Measurements from ENCODE around the gene IGF2BP1.
"Not testable (repeated sequence)": the region's sequence is repeated elsewhere in the genome, so short reads cannot be mapped to it uniquely, and the experiment has no call there.

IGF2BP1 gene

DNA sequence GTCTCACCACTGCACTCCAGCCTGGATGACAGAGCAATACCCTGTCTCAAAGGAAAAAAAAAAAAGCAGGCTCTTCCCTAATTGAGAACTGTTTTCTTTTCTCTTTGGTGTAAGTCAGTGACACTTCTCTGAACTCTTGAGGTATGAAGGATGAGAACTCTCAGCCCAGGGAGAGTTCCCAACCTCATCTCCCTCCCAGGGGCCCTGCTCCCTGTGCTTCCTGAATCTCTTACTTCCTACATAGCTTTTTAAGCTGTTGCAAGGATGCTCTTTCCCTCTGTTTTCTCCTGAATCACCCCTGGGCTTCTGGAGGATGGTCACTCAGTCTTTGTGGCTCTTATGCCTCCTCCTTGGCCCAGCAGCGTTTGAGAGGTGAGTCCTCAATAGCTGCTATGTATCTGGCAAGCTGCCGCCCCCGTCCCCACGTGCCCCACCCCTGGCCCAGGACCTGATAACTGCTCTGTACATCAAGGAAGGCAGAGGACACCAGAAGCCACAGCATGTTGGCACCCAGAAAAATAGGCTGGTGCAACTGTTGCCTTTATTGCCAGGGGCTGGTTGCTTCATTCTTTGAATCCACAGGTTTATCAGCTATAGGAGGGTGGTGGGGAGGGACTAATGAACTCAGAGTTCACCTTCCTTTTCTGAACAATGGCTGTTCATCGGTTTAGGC lies 24.0 kb downstream of the IGF2BP1 start:
- no peak for DNase-seq (ENCODE audit: low read depth)
- H3K4me3 ChIP-seq (ENCODE audit: low read depth, low read length) = no peak overlapping the region
- no peak for TF ChIP-seq POLR2A (IDR thresholded peaks at IDR 0.05; ENCODE audit: extremely low read depth, insufficient read length)
- TF ChIP-seq, protein P1, sequence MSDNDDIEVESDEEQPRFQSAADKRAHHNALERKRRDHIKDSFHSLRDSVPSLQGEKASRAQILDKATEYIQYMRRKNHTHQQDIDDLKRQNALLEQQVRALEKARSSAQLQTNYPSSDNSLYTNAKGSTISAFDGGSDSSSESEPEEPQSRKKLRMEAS (IDR thresholded peaks at IDR 0.05; ENCODE audit: low read depth, low read length) = no peak
- TF ChIP-seq CTCF (IDR thresholded peaks at IDR 0.05; ENCODE audit: low read depth, low read length) = no peak
- no peak for TF ChIP-seq MYC (IDR thresholded peaks at IDR 0.05; ENCODE audit: low read depth, low read length)

DNA sequence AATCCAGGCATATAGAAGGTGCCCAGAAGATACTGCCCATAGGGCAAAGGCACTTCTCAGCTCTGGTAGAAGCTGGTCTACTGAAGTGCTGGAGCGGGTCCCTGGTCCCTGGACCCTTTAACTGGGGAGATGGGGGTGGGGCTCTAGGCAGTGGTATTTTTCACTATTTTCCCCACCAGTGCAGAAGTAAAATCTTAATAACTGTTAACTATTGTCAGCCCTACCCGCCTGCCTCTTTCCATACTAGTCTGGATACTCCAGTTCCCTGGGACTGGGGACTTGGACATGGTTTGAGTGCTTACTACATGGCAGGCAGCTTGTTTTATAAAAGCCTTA lies 24.6 kb downstream of the IGF2BP1 start:
- no peak for DNase-seq (ENCODE audit: low read depth)
- H3K4me3 ChIP-seq (ENCODE audit: low read depth, low read length) = no peak overlapping the region
- TF ChIP-seq POLR2A (IDR thresholded peaks at IDR 0.05; ENCODE audit: extremely low read depth, insufficient read length) = no peak
- TF ChIP-seq, protein P1 (IDR thresholded peaks at IDR 0.05; ENCODE audit: low read depth, low read length) = no peak
- no peak for TF ChIP-seq MYC (IDR thresholded peaks at IDR 0.05; ENCODE audit: low read depth, low read length)
- TF ChIP-seq CTCF (IDR thresholded peaks at IDR 0.05; ENCODE audit: low read depth, low read length) = no peak

DNA sequence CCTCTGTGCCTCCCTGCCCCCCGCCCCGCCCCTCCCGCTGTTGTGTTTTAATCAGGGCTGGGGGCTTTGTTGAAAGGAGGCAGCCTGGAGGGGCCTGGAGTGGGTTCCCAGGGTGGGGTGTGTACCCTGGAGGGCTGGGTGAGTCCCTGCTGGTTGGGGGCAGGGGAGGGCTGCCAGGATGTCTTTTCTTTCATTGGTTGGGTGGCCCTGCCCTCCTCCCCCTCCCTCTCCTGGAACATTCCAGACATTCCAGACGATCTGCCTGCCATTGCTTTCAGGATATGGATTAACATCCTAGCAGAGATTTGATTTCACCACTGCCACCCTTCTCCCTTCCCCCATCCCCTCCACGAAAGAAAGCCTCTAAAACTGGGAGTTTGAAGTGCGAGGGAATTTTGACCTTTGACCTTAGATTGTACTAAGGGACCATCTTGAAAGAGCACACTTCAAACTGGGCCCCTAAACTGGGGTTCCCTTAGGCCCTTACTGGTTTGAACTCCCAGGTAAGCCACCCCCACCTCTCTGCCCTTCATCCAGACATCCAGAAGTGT lies 25.3 kb downstream of the IGF2BP1 start:
- TF ChIP-seq POLR2A (IDR thresholded peaks at IDR 0.05; ENCODE audit: extremely low read depth, insufficient read length) = no peak
- TF ChIP-seq CTCF (IDR thresholded peaks at IDR 0.05; ENCODE audit: low read depth, low read length) = no peak
- DNase-seq (ENCODE audit: low read depth) = no peak
- H3K4me3 ChIP-seq (ENCODE audit: low read depth, low read length) = no peak overlapping the region

DNA sequence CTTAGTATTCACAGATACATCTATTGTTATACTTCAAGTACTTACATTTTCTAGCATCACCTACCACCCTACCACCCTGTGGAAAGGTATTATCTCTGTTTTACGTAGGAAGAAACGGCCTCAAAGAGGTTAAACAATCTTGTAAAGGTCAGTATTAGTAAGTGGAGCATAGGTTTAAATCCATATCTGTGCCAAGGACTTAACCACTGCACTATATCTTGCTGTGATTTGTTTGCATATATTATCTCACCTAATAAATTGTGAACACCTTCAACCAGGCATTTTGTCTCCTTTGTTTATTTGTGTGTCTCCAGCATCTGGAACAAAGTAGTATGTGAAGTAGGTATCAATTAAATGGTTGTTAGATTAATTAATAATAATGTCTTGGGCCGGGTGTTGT lies 27.3 kb downstream of the IGF2BP1 start:
- DNase-seq (ENCODE audit: low read depth) = no peak
- H3K4me3 ChIP-seq (ENCODE audit: low read depth, low read length) = no peak overlapping the region
- TF ChIP-seq, protein P1 (IDR thresholded peaks at IDR 0.05; ENCODE audit: low read depth, low read length) = no peak
- TF ChIP-seq MYC (IDR thresholded peaks at IDR 0.05; ENCODE audit: low read depth, low read length) (no peak), POLR2A (IDR thresholded peaks at IDR 0.05; ENCODE audit: extremely low read depth, insufficient read length) (no peak), CTCF (IDR thresholded peaks at IDR 0.05; ENCODE audit: low read depth, low read length) (no peak)

GRCh38 chr17:49026447-49026846 lies 29.3 kb downstream of the IGF2BP1 start:
- not testable (repeated sequence) for H3K4me3 ChIP-seq (ENCODE audit: low read depth, low read length); DNase-seq (ENCODE audit: low read depth)

DNA sequence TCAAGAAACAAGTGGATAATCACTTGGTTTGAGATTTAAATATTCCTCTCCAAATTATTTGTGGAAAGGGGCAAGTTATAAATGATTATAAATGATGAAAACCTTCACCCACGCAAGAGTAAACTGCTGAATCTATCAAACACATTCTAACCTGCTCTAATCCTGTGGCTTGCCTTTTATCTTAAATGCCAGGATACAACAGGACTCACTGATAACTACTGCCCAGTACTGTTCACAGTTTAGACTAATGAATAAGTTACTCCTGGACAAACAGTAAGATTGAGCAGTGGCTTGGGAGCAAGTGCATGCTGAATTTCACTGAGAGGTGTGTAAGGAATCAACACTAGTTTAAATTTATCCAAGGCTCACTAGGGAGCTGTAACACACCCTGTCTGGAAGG lies 31.1 kb downstream of the IGF2BP1 start:
- DNase-seq (ENCODE audit: low read depth) = no peak
- no peak for TF ChIP-seq MYC (IDR thresholded peaks at IDR 0.05; ENCODE audit: low read depth, low read length)
- TF ChIP-seq POLR2A (IDR thresholded peaks at IDR 0.05; ENCODE audit: extremely low read depth, insufficient read length) = no peak
- H3K4me3 ChIP-seq (ENCODE audit: low read depth, low read length) = no peak overlapping the region

DNA sequence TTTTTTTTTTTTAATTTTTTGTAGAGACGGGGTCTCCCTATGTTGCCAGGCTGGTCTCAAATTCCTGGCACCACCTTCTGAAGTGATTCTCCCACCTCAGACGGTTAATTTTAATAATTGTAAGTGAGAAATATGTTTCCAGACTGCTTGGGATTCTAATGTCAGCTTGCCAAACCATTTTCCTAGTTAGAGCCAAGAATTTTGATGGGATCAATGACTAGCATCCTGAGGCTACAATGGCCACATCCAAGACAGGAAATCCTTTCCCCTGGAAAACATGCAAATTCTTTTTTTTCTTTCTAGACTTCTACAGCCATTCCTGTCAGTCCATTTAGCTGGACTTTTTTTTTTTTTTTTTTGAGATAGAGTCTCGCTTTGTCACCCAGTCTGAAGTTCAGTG lies 32.6 kb downstream of the IGF2BP1 start:
- no peak for DNase-seq (ENCODE audit: low read depth)
- H3K4me3 ChIP-seq (ENCODE audit: low read depth, low read length) = no peak overlapping the region
- TF ChIP-seq MYC (IDR thresholded peaks at IDR 0.05; ENCODE audit: low read depth, low read length) (no peak), CTCF (IDR thresholded peaks at IDR 0.05; ENCODE audit: low read depth, low read length) (no peak), POLR2A (IDR thresholded peaks at IDR 0.05; ENCODE audit: extremely low read depth, insufficient read length) (no peak)
- TF ChIP-seq, protein P1 (IDR thresholded peaks at IDR 0.05; ENCODE audit: low read depth, low read length) = no peak

Measured in NB4 (cell line).